Lung (tissue), 12 donors: ENCODE data around the gene BMP6. TPM values are rescaled to one million over a fixed set of nuclear protein-coding genes. Genes with fewer than 3 reads are reported as not detected.

Experiments used
- ATAC-seq: fragments of 200-7000 bp; cut with Tn5 transposase; one replicate; pipeline ENCODE4 v1.9.1; 2020; ENCODE audit warnings: moderate number of reproducible peaks; ENCODE audit not compliant: insufficient read depth, low FRiP score
- DNase-seq, 3 donors: peaks; one replicate each; pipeline ENCODE4 v3.0.0-alpha.2; 2013 to 2017
- H3K27ac ChIP-seq, 2 donors: one replicate each; pipeline ENCODE4 v1.5.1; 2013; ENCODE audit warnings: mild to moderate bottlenecking in 2 of 2, moderate library complexity in 2 of 2, control low read depth in 1 of 2, inconsistent platforms in 1 of 2, low read depth in 1 of 2, low read length in 1 of 2
- H3K27me3 ChIP-seq, 3 donors: one replicate each; pipeline ENCODE4 v1.5.1; 2013; ENCODE audit warnings: low read length in 2 of 3; ENCODE audit not compliant: control insufficient read depth in 3 of 3, insufficient read depth in 3 of 3
- H3K36me3 ChIP-seq, 4 donors: one replicate each; pipeline ENCODE4 v1.5.1; 2013; ENCODE audit warnings: low read length in 4 of 4, mild to moderate bottlenecking in 1 of 4, moderate library complexity in 1 of 4; ENCODE audit not compliant: control insufficient read depth in 4 of 4, insufficient read depth in 4 of 4
- H3K4me1 ChIP-seq, 5 donors: one replicate each; pipeline ENCODE4 v1.5.1; 2013; ENCODE audit warnings: low read length in 5 of 5, mild to moderate bottlenecking in 2 of 5, moderate library complexity in 1 of 5; ENCODE audit not compliant: control insufficient read depth in 5 of 5, insufficient read depth in 5 of 5
- H3K4me3 ChIP-seq: one replicate; pipeline ENCODE4 v1.5.1; 2013; ENCODE audit warnings: mild to moderate bottlenecking, control low read depth, moderate library complexity
- H3K9ac ChIP-seq, 2 donors: one replicate each; pipeline ENCODE4 v1.5.1; 2013; ENCODE audit warnings: low read length in 2 of 2, control low read depth in 1 of 2; ENCODE audit not compliant: insufficient read depth in 1 of 2
- H3K9me3 ChIP-seq, 4 donors: one replicate each; pipeline ENCODE4 v1.5.1; 2013; ENCODE audit warnings: low read length in 3 of 4, mild to moderate bottlenecking in 1 of 4, moderate library complexity in 1 of 4; ENCODE audit not compliant: control insufficient read depth in 4 of 4, insufficient read depth in 3 of 4
- WGBS, 2 donors: extraction: QIAGEN DNeasy Blood & Tissue Kit; methylation state at CpG; one replicate each; pipeline ENCODE4 v1.1.7; 2013; 5-methylcytosine and 5-hydroxymethylcytosine counted together
- polyA plus RNA-seq, 2 donors: library from polyadenylated mRNA; stranded (reverse); fragments of 200-250 nt; gene quantifications; one replicate each; pipeline ENCODE4 v1.2.1, GENCODE V29; 2013
- total RNA-seq, 2 donors: library from RNA; depleted of rRNA in 1 of 2; stranded (reverse); fragments of >200 nt in 1 of 2; gene quantifications; one replicate each; pipeline ENCODE4 v1.2.1, GENCODE V29; 2014 to 2021
- TF ChIP-seq, protein P1 (sequence below): IDR thresholded peaks from 2 replicates; pipeline ENCODE4 v1.5.1; 2012; ENCODE audit warnings: mild to moderate bottlenecking; ENCODE audit errors: control extremely low read depth, extremely low read depth
- donor health status: control.
- donor health status: control.
- donor health status: Bipolar disorder and iron deficiency.
- donor health status: healthy.
- donor health status: DM: yes; HTN: yes; CAD: no.

The BMP6 gene
- total and polyA plus RNA-seq, 4 donors, result 2.3 to 17.3 (median 10.6) TPM

- Histone ChIP-seq H3K4me1 (peaks cover 0 to 6% (median 0%) of the 10 kb centered on the region in 5 donors), H3K27me3 (no peaks in the 10 kb centered on the region), H3K9ac (no peak overlapping the region), H3K4me3 (no peak overlapping the region), H3K9me3 (no peaks in the 10 kb centered on the region), H3K36me3 (no peaks in the 10 kb centered on the region), H3K27ac (no peak overlapping the region)
- ATAC-seq (no peak), DNase-seq (no peak)
- WGBS, 2 donors, result 80 to 90% methylated on average over 4 of the region's 4 CpGs
- TF ChIP-seq, protein P1, sequence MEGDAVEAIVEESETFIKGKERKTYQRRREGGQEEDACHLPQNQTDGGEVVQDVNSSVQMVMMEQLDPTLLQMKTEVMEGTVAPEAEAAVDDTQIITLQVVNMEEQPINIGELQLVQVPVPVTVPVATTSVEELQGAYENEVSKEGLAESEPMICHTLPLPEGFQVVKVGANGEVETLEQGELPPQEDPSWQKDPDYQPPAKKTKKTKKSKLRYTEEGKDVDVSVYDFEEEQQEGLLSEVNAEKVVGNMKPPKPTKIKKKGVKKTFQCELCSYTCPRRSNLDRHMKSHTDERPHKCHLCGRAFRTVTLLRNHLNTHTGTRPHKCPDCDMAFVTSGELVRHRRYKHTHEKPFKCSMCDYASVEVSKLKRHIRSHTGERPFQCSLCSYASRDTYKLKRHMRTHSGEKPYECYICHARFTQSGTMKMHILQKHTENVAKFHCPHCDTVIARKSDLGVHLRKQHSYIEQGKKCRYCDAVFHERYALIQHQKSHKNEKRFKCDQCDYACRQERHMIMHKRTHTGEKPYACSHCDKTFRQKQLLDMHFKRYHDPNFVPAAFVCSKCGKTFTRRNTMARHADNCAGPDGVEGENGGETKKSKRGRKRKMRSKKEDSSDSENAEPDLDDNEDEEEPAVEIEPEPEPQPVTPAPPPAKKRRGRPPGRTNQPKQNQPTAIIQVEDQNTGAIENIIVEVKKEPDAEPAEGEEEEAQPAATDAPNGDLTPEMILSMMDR, result no peak
Measured at GRCh38 chr6:7681449-7681848, 44.5 kb upstream of the BMP6 start.

DNA sequence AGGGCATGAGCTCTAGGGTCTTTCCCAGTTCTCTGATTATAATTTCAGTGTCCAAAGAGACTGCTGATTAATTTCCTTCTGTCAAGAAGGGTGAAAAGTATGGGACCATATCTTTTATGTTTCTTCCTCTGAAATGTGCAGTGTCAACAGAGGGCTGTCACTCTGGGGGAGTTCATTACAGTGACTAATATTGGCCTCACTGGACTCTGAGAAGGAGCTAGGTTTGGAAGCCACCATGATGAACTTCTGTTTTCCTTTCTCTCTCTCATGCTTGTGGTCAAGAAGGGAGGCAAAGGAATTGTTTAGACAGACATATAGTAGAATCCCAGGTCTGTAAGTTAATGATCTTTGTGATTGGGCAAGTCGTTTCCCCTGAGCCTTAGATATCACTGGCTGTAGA, 41.8 kb upstream of the BMP6 start:
- Histone ChIP-seq H3K27ac (no peak overlapping the region), H3K4me3 (no peak overlapping the region), H3K36me3 (no peaks in the 10 kb centered on the region), H3K9ac (no peak overlapping the region), H3K4me1 (peaks cover 0 to 6% (median 0%) of the 10 kb centered on the region in 5 donors), H3K9me3 (no peaks in the 10 kb centered on the region), H3K27me3 (no peaks in the 10 kb centered on the region)
- WGBS, 2 donors, result 83% methylated on average over 1 of the region's 1 CpG
- ATAC-seq, result no peak
- TF ChIP-seq, protein P1, result no peak
- DNase-seq, result no peak

GRCh38 chr6:7684843-7685242, 41.1 kb upstream of the BMP6 start:
- TF ChIP-seq, protein P1, result no peak
- no peak for DNase-seq
- Histone ChIP-seq H3K36me3 (no peaks in the 10 kb centered on the region), H3K4me1 (peaks cover 0 to 6% (median 0%) of the 10 kb centered on the region in 5 donors), H3K27me3 (no peaks in the 10 kb centered on the region), H3K27ac (no peak overlapping the region), H3K9ac (no peak overlapping the region), H3K9me3 (no peaks in the 10 kb centered on the region), H3K4me3 (no peak overlapping the region)
- no peak for ATAC-seq
- 84 to 89% methylated on average over 4 of the region's 4 CpGs for WGBS, 2 donors

- peaks cover 0 to 6% (median 0%) of the 10 kb centered on the region in 5 donors for H3K4me1 ChIP-seq
- H3K27ac ChIP-seq, result no peak overlapping the region
- no peak overlapping the region for H3K9ac ChIP-seq
- H3K4me3 ChIP-seq, result no peak overlapping the region
- no peaks in the 10 kb centered on the region for H3K27me3 ChIP-seq
- TF ChIP-seq, protein P1, result no peak
- ATAC-seq (no peak), DNase-seq (no peak)
- no peaks in the 10 kb centered on the region for H3K9me3 ChIP-seq
- WGBS, 2 donors, result 73 to 74% methylated on average over 1 of the region's 1 CpG
- H3K36me3 ChIP-seq, result no peaks in the 10 kb centered on the region
Measured at GRCh38 chr6:7685276-7685675, 40.6 kb upstream of the BMP6 start.
